Measurements from ENCODE around the gene TP53I3. TPM values are rescaled to one million over a fixed set of nuclear protein-coding genes. Genes with fewer than 3 reads are reported as not detected.
A peak's percentile ranks its signal among the peaks of the same experiment; 100 is the strongest.

TP53I3 gene
- total RNA-seq, 4 donors from 2014 or later, result 87.5 to 371 (median 241) TPM

DNA sequence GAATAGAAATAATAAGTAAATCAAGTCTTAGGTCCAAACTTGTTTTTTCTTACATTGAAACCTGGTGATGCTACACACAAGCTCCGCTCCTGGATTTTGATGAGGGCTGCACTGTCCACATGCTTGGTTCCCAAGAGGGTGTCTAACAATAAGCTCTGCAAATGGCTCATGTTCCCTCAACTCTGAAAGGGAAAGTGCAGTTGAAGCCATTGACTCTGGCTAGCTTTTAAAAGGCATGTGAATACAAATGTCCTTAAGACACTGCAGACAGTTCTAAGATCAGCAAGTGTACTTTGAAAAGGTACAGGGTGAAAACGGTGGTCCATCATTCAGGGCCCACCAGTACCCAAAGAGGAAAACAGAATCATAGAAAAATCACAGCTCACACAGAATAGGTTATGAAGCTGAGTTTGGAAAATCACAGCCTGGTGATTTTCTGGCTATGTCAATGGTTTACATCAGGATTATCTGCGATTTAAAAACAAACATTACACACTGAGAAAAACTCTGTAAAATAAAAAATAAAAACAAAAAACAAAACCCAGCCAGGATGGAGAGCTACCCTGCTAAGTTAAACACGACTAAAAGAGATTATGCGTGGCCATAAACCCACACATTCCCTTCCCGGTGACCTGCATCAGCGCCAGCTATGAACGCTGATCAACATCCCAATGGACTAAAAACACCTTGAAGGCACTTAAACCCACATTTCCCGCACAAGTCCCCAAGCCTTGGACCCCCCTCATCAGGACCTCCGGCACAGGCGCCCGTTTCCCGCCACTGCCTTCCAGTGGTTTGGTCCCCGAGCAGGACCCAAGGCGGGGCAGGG is 37.9 kb upstream of the TP53I3 start:
- H3K36me3 ChIP-seq, result no peaks in the 10 kb centered on the region
- H3K27me3 ChIP-seq, result no peaks in the 10 kb centered on the region
- no peak for DNase-seq
- H3K4me3 ChIP-seq, result peak overlapping the region; percentile 65 to 86 (median 74)
- peaks cover 0 to 5% (median 0%) of the 10 kb centered on the region in 4 donors for H3K4me1 ChIP-seq
- no peaks in the 10 kb centered on the region for H3K9me3 ChIP-seq
- H3K27ac ChIP-seq, result peak overlapping the region; percentile 85 to 89 (median 86)
- TF ChIP-seq, protein P1, sequence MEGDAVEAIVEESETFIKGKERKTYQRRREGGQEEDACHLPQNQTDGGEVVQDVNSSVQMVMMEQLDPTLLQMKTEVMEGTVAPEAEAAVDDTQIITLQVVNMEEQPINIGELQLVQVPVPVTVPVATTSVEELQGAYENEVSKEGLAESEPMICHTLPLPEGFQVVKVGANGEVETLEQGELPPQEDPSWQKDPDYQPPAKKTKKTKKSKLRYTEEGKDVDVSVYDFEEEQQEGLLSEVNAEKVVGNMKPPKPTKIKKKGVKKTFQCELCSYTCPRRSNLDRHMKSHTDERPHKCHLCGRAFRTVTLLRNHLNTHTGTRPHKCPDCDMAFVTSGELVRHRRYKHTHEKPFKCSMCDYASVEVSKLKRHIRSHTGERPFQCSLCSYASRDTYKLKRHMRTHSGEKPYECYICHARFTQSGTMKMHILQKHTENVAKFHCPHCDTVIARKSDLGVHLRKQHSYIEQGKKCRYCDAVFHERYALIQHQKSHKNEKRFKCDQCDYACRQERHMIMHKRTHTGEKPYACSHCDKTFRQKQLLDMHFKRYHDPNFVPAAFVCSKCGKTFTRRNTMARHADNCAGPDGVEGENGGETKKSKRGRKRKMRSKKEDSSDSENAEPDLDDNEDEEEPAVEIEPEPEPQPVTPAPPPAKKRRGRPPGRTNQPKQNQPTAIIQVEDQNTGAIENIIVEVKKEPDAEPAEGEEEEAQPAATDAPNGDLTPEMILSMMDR (IDR thresholded peaks at IDR 0.05), result no peak
- TF ChIP-seq POLR2A (IDR thresholded peaks at IDR 0.05), result no peak

DNA sequence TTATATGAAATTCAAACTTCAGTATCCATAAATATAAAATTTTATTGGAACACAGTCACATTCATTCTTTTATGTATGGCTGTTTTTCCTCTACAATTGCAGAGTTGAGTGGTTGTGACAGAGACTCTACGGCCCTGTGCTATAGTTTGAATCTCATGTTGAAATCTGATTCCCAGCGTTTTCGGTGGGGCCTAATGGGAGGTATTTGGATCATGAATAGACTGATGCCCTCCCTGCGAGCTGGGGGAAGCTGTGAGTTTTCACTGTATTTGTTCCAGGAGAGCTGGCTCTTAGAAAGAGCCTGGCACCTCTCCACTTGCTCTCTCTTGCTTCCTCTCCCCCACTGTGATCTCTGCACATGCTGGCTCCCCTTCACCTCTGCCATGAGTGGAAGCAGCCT is 36.8 kb upstream of the TP53I3 start:
- no peak for DNase-seq
- H3K27ac ChIP-seq, result no peak overlapping the region
- no peak overlapping the region for H3K4me3 ChIP-seq
- H3K36me3 ChIP-seq, result no peaks in the 10 kb centered on the region
- peaks cover 0 to 5% (median 0%) of the 10 kb centered on the region in 4 donors for H3K4me1 ChIP-seq
- H3K9me3 ChIP-seq, result no peaks in the 10 kb centered on the region
- H3K27me3 ChIP-seq, result no peaks in the 10 kb centered on the region
- TF ChIP-seq, protein P1 (IDR thresholded peaks at IDR 0.05), result no peak
- no peak for TF ChIP-seq POLR2A (IDR thresholded peaks at IDR 0.05)

DNA sequence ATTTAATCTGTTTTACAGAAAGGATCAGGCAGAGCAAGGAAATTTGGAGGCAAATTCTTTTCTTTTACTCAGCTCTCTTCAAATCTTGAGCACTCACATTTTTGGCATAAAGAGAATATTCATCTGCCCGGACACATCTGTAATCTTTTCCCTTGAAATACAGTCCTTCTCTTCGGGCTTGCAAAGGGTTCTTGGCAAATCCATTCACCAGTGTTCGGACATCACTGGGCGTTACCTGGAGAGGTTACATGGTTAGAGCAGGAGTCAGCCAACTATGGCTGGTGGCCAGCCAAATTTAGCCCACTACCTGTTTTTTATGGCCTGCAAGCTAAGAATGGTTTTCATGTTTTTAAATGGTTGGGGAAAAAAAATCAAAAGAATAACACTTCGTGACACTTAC is 36.4 kb upstream of the TP53I3 start:
- Histone ChIP-seq H3K27ac (no peak overlapping the region), H3K9me3 (no peaks in the 10 kb centered on the region), H3K27me3 (no peaks in the 10 kb centered on the region), H3K36me3 (no peaks in the 10 kb centered on the region), H3K4me1 (peaks cover 0 to 5% (median 0%) of the 10 kb centered on the region in 4 donors), H3K4me3 (no peak overlapping the region)
- TF ChIP-seq POLR2A (IDR thresholded peaks at IDR 0.05), result no peak
- TF ChIP-seq, protein P1 (IDR thresholded peaks at IDR 0.05), result no peak
- DNase-seq, result no peak

DNA sequence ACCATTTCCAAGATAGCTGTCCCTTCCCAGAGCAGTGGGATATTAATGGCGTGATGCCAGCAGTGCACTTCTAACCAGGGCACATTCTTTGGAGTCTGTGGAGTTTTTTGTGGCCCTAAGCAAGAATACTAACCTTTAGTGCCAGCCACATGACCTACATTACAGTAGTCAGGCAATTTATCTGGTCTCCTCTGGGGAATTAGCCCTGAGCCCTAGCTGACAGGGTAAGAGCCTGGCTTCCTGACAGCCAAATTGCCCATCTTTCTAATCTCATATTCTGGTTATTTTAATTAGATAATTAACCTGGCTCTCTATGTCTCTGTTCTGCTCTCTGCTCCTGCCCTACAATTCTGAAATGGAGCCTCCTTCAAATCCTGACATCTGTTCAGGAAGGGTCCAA is 33.3 kb upstream of the TP53I3 start:
- Histone ChIP-seq H3K27ac (no peak overlapping the region), H3K9me3 (no peaks in the 10 kb centered on the region), H3K4me1 (no peaks in the 10 kb centered on the region), H3K27me3 (no peaks in the 10 kb centered on the region), H3K4me3 (no peak overlapping the region), H3K36me3 (no peaks in the 10 kb centered on the region)
- no peak for DNase-seq
- TF ChIP-seq POLR2A (IDR thresholded peaks at IDR 0.05), result no peak

DNA sequence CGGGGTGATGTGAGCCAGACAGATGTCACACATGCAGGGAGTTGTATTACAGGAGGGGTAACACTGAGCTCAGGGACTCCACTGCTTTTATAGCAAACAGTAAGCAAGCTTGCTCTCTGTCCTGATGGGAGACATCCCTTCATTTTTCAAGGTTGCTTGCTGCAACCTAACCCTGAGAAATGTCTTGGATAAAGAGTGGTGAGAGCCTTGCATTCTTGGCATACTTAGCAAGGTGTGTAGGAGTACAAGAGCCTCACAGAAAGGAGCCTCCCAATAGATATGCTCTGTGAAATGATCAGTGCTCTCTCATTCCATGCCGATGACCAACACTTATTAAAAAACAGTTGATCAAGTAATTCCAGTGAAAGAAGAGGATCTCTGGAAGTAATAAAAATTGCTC is 30.4 kb upstream of the TP53I3 start:
- TF ChIP-seq, protein P1 (IDR thresholded peaks at IDR 0.05), result no peak
- no peak for TF ChIP-seq POLR2A (IDR thresholded peaks at IDR 0.05)
- H3K4me1 ChIP-seq, result no peaks in the 10 kb centered on the region
- H3K27ac ChIP-seq, result no peak overlapping the region
- no peaks in the 10 kb centered on the region for H3K27me3 ChIP-seq
- H3K36me3 ChIP-seq, result no peaks in the 10 kb centered on the region
- H3K4me3 ChIP-seq, result no peak overlapping the region
- no peaks in the 10 kb centered on the region for H3K9me3 ChIP-seq
- DNase-seq, result no peak

DNA sequence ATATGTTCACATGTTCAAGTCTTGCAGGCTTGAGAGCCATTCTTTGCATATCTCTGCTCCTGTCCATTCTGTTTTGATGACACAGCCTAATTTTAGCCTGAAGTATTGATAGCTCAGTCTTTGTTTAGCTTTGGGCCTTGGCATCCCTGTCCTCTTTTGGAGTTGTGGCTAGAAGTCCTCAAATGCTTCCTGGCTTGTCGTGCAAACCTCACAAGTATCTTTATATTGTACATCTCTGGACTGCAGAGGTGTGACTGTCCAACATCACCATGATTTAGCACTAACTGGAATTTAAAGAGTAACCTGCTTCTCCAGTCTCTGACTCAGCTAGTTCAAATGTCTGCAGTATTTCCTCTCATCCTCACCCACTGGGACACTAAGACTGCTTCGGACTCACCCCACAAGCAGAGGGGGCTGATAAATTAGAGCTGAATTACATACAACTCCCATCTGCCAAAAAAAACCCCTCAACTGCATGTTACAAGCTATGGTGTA is 26.8 kb upstream of the TP53I3 start:
- Histone ChIP-seq H3K4me1 (no peaks in the 10 kb centered on the region), H3K27me3 (no peaks in the 10 kb centered on the region), H3K9me3 (no peaks in the 10 kb centered on the region), H3K27ac (no peak overlapping the region), H3K36me3 (no peaks in the 10 kb centered on the region), H3K4me3 (no peak overlapping the region)
- no peak for TF ChIP-seq POLR2A (IDR thresholded peaks at IDR 0.05)
- TF ChIP-seq, protein P1 (IDR thresholded peaks at IDR 0.05), result no peak
- DNase-seq, result no peak

All from Peyer's patch (tissue), 4 donors.